Anterior cingulate cortex (tissue), 58 donors: ENCODE measurements around the gene SUSD6.
A peak's percentile ranks its signal among the peaks of the same experiment; 100 is the strongest.
"Not testable (repeated sequence)": the region's sequence is repeated elsewhere in the genome, so short reads cannot be mapped to it uniquely, and the experiment has no call there.

ENCODE experiments used
- DNase-seq, 58 donors: peaks; one replicate each; lab custom pipeline; 2025; lab: John Stamatoyannopoulos, UW

Gene SUSD6

DNA sequence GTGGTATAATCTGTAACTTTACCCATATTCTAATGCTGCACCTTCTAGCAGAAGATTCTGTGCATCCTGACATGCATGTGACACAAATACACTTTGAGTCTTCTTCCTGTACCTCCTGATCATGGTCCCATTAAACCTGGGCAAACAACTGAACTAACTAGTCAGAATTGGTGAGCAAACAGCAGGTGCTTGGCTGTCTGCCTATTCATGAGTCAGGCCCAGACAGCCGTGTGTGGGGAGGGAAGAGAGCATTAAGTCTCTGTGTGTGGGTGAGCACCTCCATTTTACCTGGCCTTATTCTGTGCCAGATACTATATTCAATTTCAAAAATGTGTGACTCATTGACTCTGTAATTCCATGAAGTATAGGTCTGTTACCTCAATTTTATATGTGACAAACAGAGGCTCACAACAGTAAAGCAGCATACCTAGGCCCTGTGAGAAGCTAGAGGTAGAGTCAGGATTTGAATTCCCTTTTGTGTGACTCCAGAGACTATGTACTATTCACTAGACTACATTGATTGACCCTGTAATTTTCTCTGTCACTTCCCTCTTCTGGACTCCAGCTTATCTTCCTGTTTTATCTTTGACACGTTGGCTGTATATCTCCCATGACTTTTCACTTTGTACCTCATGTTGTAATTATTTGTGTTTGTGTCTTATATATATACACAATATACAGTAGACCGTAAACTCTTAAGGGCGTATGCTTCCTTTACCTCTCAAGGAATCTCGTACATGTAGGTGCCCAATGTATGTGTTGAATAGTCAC lies 32.2 kb downstream of the SUSD6 start:
- peak in 2 of 58 donors; percentile 21 to 26 for DNase-seq

DNA sequence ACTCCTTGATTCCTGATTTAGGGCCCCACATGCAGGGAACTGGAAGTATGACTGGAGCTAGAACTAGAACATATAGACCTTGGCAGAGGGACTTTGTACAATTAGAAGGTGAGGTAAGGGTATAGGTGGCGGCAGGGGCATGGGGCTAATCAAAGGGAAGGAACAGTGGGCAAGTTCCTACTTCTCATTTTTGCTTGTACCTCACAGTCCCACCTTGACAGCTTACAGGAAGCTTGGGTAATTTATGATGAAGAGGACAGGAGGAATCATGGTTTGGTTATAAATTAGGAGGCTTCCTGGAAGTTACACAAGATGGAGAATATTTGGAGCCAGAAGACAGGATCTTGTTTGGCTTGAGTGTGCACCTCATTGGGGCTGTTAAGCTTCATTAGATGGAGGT lies 33.4 kb downstream of the SUSD6 start:
- no peak for DNase-seq

DNA sequence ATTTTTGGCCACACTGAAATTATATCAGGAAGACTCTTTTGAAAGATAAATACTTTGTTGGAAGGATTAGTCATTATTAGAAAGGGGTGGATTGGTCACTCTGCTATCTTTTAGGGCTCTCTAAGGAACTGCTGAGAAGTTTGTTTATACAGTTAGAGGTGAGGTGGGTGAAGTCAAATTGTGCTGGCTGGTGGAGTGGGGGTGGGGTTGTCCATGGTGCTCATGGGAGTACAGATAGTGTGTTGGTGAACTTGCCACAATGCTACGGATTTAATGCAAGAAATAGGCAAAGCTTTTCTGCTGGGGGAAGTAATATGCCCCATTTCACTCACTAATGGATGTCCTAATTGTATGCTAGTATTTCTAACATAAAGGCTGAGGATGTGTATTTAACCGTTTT lies 35.8 kb downstream of the SUSD6 start:
- no peak for DNase-seq

DNA sequence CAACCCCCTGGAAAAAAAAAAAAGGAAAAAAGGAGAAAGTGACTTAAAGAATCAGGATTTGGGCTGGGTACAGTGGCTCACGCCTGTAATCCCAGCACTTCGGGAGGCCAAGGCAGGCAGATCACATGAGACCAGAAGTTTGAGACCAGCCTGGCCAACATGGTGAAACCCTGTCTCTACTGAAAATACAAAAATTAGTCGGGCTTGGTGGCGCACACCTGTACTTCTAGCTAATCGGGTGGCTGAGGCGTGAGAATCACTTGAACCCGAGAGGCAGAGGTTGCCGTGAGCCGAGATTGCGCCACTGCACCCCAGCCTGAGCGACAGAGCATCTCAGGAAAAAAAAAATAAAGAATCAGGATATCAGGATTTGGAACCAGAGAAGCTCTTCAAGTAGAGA lies 36.2 kb downstream of the SUSD6 start:
- not testable (repeated sequence) for DNase-seq

DNA sequence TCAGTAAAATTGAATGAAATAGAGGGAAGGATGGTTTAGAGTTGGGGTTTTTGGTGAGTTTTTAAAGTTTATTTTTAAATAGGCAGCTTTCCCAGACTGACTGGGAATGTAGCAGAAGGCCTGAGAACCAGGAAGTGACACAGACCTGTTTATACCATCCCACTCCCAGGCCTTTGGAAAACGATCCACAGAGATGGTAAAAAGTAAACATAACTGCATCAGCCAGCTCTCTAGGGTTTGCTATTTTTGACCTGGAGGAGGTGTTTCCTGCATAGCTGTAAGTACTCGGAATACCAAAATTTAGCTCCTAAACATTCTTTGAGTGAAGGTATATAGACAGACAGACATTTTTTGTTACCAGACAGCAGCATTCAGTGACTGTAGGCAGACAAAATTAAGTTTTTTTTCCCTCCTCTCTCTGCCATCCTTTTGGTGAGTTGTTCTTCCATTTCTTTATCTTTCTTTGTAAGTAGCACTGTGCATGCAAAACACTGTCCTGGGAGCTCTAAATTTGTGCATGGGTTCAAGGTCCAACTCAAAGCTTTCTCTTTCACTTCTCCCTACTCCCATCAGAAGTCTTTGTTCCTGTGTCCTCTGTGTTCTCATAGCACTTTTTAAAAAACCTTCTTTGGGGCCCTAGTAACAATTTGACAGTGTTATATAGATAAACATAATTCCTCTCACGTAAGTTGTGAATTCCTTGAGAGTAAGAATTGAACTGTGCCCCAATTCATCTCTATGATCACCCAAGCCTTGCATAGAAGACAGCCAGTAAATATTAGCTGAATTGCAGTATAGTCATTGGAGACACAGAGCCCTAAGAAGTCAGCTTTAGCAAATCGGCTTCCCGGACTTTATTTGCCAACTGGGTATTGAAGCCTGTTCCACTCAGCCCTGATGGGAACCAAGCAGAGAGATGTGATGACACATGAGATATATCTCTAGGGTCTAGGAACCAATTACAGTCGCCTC lies 37.4 kb downstream of the SUSD6 start:
- DNase-seq, result peak in 4 of 58 donors; percentile 6 to 25 (median 12)

DNA sequence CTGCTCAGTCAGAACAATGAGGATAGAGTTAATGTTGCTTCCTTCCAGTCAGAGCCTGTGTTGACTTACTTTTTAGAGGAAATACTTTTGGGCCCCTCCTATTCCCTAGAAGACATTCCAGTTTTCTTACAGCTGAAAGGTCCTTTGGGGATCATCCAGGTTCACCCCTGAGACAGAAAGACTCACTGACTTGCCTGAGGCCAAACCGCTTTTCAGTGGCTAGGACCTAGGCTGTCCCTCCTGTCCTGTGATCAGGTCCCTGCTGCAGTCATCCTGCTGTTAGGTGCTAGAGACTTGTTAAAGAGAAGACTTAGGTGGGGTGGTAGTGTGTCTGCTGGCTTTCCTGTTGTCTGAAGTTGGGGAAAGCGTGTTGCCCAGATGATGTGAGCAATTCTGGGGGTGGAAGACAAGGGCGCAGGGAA lies 39.6 kb downstream of the SUSD6 start:
- DNase-seq, result no peak

DNA sequence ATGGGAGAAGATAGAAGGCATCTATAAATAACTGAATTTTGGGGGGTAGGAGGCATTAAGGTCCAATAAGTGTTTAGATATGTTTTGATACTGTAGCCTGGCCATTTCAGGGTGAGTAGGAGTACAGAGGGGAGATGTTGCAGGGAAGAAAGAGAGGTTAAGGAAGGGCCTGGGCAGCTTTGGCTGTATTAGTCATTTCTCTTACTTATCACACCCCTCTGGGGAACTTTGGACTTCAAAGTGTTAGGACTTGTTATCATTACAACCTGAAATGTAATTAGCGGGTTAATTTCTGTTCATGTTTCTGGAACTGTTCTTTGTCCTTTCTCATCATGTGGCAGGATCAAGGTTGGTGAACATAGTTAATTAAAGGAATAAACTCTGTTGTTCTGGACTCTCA lies 40.3 kb downstream of the SUSD6 start:
- no peak for DNase-seq

DNA sequence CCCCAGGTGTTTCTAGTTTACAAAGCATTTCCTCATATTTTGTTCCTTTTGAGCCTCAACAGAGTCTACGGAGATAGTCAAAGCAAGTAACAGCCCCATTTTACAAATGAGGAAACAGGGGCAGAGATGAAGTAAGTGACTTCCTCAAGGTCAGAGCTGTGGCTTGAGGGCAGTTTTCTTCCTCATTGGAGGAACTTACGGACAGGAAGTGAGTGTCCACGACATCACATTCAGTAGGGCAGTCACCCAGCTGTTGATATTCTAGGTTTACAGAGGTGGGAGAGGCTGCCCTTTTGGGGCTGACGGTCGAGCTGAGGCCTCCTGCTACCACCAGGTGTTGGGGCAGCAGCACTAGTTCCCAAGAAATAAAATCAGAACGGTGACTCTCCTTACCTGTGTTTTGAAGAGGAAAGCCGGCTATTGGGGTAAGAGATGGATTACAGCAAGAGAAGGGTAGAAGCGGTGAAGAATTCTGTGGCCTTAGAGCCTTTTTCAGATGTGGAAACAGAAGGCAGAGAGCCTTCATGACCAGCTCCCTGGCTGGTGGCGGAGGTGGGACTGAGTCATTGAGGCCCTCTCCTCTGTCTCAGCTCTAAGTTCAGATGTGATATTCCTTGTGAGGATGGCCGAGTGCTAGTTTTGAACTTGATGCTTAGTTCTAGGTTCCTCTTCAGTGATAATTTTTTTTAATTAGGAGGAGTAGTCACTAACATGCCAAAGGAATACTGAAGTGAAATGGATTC lies 41.7 kb downstream of the SUSD6 start:
- DNase-seq, result peak in 2 of 58 donors; percentile 17 to 25

DNA sequence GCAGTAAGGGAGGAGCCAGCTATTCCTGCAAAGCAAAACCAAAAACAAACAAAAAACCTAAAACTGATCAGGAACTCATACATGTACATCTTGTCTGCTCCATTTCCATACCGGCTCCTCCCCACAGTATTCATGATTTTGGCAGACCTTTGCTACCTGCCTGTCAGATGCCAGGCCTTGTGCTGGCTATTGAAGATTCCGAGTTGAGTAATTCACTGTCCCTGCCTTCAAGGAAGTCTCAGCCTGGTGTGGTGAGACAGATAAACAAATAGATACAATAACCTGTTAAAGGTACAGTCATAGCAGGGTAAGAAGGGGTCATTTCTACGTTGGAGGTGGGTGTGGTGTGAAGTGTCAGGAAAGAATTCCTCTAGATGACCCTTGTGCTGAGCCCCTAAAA lies 42.7 kb downstream of the SUSD6 start:
- no peak for DNase-seq

DNA sequence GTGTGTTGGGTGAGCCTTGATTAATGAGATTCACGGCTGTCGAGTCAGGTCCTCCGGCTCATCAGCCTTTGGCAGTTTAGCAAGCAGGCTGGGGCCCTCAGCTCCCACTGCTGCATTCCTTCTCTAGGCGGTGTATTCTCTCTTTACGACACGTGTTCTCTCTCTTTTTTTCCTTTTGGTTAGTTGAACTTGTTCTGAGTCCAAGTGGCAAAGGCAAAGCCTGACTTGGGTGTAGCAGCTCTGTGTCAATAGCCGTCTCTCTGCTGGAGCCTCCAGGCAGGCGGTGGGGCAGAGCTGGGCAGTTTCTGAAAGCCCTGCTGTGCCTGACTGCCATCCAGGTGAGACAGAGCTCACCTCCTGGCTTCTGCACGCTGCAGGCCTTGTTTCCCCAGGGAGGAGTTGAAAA lies 46.6 kb downstream of the SUSD6 start:
- no peak for DNase-seq

DNA sequence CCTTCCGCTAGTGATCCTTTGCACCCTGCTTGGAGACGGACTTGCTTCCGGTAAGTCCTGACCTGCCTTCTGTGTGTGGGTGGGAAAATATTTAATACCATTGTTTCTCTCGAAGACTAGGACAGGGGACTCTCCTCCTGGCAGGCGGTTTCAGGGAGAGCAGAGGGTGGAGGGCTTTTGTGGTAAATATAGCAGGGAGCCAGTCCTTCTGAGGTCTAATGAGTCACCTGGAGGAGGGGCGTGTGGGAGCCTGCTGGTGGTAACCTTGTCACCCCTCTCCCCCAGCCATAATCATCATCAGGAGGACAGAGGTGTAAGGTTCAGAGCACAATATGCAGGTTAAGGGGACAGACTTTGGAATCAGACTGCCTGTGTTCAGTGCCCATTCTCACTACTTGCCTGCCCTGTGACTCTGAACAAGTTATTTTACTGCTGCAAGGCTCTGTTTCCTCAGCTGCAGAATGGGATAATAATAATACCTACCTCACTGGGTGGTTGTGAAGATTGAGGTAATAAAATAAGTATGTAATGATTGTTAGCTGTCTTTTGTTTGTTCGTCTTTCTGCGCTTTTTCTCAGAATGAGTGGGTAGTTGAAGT lies 47.4 kb downstream of the SUSD6 start:
- no peak for DNase-seq

DNA sequence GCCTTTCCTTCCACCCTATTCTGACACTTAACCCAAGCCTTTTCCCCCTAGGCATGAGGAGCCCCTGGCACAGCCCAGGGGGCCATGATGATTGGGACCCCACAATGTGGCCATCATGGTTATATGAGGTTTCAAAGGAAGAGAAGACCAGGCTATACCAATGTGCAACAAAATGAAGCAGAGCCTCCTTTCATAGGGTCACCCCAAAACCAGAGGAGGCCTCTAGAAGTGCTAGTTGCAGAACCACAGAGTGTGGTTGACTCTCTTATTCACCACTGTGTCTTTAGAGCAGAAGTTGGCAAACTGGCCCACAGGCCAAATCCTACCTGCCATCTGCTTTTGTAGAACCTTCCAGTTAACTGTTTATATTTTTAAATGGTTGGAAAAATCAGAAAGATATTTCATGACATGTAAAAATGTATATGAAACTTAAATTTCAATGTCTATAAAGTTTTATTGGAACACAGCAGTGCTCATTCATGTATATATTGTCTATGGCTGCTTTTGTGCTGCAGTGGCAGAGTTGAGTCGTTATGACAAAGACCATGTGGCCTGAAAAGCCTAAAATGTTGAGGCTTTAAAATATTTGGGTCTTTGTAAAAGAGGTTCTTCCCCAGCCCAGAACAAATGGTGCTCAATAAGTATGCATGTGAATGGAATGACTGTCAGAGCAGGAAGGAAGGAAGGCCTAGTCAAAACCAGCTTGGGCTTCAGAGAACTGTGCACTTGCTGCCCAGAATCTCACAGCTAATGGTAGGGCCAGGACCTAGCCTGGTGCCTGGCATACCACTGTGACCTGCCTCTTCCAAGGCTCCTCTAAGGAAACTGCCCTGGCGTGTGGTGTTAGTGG lies 49.2 kb downstream of the SUSD6 start:
- DNase-seq, result no peak

DNA sequence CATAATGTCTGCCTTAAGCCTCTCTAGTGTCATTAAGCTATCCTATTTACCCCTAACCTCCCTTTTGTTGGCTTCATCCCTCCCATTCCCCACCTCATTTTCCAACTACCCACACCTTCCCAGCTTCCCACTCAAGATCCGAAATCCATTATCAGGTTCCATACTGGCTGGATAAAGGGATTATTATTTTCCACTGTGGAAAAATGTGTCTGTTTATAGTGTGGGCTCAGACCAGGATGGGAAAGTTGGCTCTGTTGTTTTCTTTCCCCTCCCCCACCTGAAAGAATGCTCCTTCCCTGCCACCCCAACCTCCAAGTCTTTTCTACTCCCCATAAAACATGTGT lies 49.8 kb downstream of the SUSD6 start:
- DNase-seq, result no peak

DNA sequence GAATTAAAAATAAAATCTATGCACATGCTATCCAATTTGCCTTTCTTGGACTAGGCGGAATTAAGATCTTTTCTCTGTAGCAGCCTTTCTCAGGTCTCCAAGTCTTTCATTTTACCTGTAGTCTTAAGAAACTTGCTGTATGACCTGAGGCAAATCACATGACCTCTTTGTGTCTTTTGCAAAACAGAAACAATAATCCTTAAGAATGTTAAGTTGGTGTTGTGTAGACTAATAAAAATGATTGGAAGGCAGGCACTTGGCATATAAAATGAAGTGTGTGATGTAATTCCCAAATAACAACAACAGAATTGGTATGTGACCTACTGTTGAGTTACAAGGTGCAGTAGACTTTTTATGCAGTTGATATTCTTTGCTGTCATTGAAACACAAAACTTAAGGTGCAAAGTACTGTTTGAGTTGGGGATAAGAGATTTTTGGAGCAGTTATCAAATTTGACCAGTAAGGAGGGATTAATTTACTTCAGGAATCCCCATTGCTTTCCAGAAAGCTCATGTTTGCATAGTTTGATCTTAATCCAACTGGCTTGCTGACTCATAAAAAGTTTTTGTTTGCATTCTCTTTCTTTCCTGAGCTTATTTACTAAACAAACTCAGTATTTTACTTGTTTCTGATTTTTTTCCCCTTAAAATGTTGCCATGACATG lies 51.4 kb downstream of the SUSD6 start:
- DNase-seq, result no peak

DNA sequence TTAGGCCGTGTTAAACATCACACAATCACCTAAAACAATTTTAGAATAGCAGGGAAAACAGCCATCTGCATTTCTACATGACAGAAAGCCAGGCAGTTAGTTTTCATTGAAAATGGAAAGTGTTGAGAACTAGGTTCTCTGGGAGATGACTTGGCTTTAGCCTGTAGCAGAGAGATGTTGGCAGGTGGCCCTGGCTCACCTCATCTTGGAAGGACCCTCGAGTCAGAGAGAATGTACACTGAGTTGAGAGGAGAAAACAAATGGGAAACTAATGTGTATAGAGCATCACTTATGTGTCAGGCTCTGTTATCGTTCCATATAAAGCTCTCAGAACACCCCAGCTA lies 51.9 kb downstream of the SUSD6 start:
- peak in 2 of 58 donors; percentile 11 to 41 for DNase-seq

DNA sequence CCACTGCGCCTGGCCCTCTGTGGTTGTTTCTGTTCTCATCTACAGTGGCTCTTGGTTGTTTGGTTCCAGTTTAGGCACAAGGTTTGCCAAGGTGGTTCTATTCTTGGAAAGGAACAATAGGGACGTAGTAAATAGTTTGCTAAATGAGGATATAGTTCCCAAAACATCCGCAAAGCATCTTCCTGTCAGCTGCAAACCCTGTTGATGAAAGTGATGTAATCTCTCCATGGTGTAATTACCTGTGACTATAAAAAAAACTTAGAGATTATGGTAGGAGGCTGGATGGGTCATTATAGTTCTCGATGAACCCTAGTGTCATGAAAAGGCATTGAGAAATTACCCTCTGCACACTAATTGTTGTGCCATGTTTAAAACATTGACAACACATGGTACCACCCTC lies 52.9 kb downstream of the SUSD6 start:
- no peak for DNase-seq

DNA sequence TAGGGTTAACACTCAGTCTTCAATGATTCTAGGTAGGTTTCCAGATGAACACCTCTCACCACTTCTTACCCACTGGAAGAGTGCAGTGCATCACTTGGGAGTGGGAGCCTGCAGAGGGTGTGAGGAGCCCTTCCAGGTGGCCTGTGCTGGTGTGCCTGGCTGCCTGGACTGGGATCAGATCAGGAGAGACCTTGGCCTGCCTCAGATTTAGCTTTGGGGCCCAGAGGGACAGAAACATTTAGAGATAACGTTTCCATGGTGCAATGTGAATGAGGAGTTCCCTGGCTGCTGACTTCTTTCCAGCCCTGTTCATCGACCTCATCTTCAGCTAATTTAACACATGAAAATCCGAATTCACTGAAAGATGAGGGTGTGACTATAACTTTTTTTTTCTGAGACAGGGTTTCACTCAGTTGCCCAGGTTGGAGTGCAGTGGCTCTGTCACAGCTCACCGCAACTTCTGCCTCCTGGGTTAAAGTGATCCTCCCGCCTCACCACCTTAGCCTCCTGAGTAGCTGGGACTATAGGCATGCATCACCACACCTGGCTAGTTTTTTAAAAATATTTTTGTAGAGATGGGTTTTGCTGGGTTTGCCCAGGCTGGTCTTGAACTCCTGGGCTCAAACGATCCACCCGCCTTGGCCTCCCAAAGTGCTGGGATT lies 53.6 kb downstream of the SUSD6 start:
- no peak for DNase-seq

DNA sequence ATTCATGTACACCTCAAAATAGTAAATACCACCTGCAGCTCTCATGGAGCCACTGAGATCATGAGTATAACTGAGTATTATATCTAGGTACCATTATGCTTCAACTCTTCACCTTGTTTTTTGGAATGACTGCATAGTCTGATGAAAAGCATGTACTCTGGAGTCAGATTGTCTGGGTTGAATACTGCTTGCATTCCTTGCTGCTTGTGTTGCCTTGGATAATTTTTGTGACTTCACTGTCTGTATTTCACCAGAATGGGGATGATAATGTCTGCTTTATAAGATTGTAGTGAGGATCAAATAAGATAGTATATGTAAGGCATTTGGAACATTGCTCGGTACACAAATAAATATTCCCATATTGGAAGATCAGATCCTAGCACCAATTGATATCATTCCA lies 54.2 kb downstream of the SUSD6 start:
- DNase-seq, result no peak

DNA sequence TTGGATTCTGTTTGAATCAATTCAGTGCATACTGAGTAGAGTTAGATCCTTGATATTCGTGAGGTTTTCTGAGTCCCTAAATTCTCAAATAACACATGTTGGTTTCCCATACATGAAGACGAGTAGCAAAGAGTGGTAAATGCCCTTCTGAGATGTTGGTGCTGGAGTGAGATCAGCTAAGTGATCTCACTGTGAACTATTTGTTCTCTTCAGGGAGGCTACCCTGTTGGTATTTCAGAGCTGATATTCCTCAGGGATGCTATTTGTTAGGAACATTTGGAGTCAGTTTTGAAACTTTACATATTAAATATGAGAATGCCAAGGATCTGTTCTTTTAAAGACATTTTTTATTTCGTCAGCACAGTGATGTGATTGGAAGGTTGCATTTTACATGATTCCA lies 54.7 kb downstream of the SUSD6 start:
- DNase-seq, result no peak
